NCI-H1092 treated with DMSO at 0.1 percent for 48 hours (cell line): Measurements from ENCODE around the gene ABCA13.
"Not testable (repeated sequence)": the region's sequence is repeated elsewhere in the genome, so short reads cannot be mapped to it uniquely, and the experiment has no call there.

Experiments used
- DNase-seq: peaks from one replicate; lab custom pipeline; 2025; lab: John Stamatoyannopoulos, UW

ABCA13 gene

GRCh38 chr7:48173756-48174382 is 2.6 kb downstream of the ABCA13 start:
- DNase-seq, result no peak

- DNase-seq, result no peak
Observed at GRCh38 chr7:48175019-48175418, 3.8 kb downstream of the ABCA13 start.

- DNase-seq, result no peak
Observed at GRCh38 chr7:48176356-48176893, 5.2 kb downstream of the ABCA13 start.

- no peak for DNase-seq
Observed at GRCh38 chr7:48177271-48177670, 6.0 kb downstream of the ABCA13 start.

DNA sequence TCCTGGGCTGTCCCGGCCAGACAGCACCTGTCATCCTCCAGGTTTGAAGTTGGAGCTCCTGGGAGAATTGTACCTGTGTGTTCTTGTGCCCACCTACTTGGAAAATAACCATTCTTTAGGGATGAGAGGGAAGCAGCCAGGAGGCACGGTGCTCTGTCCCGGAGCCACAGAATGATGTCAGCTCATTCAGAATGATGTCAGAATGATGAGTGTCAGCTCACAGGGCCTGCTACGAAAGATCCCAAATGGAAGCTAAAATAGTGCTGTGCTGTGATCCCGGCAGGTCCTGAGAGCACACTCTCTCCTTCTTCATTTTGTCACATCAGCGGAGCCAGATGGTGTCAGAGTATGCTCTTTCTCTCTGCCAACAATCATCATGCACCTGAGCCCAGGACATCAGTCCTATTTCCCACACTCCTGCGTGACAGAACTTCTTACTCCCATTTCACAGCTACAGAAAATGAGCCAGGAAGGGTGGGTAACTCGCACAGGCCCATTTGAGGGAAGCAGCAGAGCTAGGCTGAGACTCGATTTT is 8.3 kb downstream of the ABCA13 start:
- DNase-seq, result no peak

GRCh38 chr7:48180981-48181380 is 9.7 kb downstream of the ABCA13 start:
- no peak for DNase-seq

GRCh38 chr7:48182718-48183369 is 11.6 kb downstream of the ABCA13 start:
- DNase-seq, result no peak

GRCh38 chr7:48183370-48183743 is 12.1 kb downstream of the ABCA13 start:
- DNase-seq, result no peak

GRCh38 chr7:48183965-48184364 is 12.7 kb downstream of the ABCA13 start:
- DNase-seq, result no peak

- no peak for DNase-seq
Observed at GRCh38 chr7:48188776-48189520, 17.7 kb downstream of the ABCA13 start.

DNA sequence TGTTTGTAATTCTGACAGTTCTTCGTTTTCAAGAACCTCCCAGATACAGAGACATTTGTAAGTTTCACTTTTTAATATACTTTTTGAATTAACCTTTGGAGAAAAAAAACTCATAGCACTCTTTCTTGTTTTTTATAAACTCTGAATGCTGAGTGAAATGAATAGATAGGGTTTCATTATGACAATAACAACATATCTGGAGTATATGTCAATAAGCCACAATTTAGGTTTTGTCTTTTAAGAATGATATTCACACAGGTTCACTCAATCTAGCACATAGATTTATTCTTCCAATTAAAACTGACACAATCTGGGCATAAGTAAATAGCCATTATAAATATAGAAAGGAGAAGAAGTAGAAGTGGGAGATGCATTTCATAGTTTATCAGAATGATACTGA is 21.7 kb downstream of the ABCA13 start:
- no peak for DNase-seq

DNA sequence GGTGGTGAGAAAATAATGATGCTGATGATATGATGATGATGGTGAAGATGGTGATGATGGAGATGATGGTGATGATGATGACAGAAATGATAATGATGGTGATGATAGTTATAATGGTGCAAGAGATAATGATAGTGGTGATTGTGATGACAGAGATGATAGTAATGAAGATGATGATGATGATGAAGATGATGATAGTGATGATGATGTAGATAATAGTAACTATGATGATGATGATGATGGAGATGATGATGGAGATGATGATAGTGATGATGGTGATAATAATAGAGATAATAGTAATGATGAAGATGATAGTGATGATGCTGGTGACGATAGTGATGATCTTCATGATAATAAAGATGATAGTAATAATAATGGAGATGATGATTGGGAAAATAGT is 22.2 kb downstream of the ABCA13 start:
- DNase-seq, result no peak

GRCh38 chr7:48200946-48201589 is 29.8 kb downstream of the ABCA13 start:
- DNase-seq, result not testable (repeated sequence)

DNA sequence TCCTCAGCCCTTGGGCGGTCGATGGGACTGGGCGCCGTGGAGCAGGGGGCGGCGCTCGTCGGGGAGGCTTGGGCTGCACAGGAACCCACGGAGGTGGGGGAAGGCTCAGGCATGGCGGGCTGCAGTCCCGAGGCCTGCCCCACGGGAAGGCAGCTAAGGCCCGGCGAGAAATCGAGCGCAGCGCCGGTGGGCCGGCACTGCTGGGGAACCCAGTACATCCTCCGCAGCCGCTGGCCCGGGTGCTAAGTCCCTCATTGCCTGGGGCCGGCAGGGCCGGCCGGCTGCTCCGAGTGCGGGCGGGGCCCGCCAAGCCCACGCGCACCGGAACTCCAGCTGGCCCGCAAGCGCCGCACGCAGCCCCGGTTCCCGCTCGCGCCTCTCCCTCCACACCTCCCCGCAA is 31.7 kb downstream of the ABCA13 start:
- not testable (repeated sequence) for DNase-seq

DNA sequence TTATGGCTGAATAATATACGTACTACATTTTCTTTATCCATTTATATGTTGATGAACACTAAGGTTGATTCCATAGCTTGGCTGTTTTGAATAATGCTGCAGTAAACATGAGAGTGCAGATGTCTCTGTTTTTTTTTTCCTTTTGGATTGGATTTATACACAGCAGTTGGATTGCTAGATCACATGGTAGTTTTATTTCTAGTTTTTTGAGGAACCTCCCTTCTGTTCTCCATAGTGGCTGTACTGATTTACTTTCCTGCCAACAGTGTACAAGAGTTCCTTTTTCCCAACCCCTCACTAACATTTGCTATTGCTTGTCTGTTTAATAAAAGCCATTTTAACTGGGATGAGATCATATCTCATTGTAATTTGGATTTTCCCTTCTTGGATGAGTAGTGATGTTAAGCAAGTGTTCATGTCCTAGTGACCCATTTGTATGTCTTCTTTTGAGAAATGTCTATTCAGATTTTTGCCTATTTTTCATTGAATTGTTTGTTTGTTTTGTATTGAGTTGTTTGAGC is 36.0 kb downstream of the ABCA13 start:
- DNase-seq, result no peak

DNA sequence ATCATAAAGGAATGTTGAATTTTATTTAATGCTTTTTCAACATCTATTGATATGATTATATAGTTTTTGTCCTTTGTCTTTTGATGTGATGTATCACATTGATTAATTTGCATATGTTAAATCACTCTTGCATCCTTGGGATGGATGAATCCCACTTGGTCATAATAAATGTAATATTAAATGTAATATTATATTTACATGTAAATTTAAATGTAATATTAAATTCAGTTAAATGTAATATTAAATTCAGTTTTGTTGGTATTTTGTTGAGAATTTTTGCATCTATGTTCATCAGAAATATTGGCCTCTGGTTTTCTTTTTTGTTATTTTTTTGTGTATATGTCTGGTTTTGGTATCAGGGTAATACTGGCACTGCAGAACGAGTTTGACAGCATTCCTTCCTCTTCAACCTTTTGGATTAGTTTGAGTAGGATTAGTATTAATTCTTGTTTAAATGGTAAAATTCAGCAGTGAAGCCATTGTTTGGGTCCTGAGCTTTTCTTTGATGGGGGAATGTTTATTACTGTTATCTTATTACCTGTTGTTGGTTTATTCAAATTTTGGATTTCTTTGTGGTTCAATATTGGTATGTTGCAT is 37.8 kb downstream of the ABCA13 start:
- DNase-seq, result no peak

- no peak for DNase-seq
Observed at GRCh38 chr7:48213226-48213625, 42.0 kb downstream of the ABCA13 start.

GRCh38 chr7:48217266-48217665 is 46.0 kb downstream of the ABCA13 start:
- DNase-seq, result no peak

DNA sequence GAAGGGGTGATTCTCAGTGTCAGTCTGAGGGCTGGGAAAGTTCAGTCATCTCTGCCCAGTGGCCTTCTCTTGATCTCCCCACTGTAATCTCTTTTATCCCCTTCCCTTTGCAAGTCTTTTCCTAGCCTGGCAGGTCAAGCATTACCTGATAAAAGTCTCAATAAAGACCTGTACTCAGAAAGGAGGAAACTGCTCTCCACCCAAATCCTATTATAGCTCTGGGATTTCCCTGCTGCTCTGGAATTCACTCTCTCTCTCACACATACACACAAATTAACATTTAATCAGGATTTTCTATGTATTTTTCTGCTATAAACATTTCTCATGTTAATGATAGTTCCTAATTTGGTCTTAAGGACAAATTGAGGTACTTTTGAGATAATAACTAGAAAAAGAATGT is 46.5 kb downstream of the ABCA13 start:
- DNase-seq, result no peak

DNA sequence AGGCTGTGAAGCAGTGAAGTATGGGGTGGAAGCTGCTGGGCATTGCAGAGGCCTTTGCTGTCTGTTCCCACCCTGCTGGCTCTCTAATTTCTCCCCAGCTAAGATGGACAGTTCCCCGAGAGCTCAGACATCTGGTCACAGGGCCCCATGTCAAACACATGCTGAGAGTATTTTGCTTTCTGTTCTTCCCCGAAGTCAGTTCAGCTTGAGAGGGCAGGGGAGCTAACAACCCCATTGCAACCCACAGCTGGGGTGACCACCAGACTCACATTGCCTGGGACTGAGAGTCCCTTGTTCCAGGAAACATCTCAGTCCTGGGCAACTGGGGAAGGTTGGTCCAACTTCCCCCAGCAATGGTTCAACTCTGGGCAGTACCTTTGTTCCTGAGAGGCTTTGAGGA is 52.8 kb downstream of the ABCA13 start:
- DNase-seq, result no peak

DNA sequence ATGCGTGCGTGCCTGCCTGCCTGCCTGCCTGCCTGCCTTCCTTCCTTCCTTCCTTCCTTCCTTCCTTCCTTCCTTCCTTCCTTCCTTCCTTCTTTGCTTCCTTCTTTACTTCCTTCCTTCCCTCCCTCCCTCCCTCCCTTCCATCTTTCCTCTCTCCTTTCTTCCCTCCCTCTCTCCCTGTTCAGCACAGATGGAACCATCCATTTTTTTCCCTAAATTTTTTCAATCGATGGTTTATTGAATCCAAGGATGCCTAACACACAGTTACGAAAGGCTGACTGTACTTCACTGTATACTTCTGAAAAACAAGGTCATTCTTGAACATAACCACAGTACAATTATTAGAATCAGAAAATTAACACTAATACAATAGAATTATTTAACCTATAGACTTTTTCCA is 53.8 kb downstream of the ABCA13 start:
- DNase-seq, result no peak

GRCh38 chr7:48237354-48237753 is 66.1 kb downstream of the ABCA13 start:
- no peak for DNase-seq
